ENCODE data around the gene CALHM6.

CALHM6 gene

DNA sequence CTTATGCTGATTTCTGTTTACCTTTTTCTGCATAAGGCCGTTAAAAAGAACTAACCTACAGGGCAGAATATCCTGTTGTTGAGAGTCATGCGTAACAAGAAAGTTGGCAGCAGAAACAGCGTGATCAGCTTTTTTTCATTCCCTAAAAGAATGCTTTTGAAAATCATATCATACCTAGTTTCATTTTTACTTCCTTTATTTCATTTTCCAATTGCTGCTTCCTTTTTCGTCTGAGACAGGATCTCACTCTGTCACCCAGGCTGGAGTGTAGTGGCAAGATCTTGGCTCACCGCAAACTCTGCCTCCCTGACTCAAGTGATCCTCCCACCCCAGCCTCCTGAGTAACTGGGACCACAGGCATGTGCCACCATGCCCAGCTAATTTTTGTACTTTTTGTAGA lies 4.1 kb downstream of the CALHM6 start:
- H3K4me2 ChIP-seq (ENCODE audit: low read depth, low read length, poor library complexity, severe bottlenecking): no peak overlapping the region

DNA sequence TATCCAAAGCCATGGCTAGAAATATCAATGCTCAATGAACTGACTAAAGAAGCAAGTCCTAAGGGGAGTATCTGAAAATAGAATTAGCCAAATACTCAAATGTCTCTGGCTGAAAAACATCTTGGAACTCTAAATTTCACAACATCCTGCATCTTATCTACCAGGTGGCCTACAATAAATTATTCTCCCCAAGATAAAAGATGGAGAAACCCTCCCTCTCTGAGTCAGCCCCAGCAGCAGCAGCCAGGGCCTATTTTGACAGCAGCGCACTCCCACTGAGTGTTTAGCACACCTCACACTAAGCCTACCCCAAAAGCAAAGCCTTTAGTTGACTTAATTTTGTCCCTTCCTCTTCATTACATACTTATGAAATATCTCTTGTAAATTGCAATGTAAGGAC lies 5.9 kb downstream of the CALHM6 start:
- no peaks in the 10 kb centered on the region for H4K20me1 ChIP-seq (ENCODE audit: low read depth, low read length)
- no peaks in the 10 kb centered on the region for H3K9me2 ChIP-seq (replicated peaks; ENCODE audit: insufficient read depth, low read length)
- no peaks in the 10 kb centered on the region for H3K9me3 ChIP-seq (ENCODE audit: insufficient read depth, low read length)
- no peaks in the 10 kb centered on the region for H3F3A ChIP-seq (ENCODE audit: insufficient read depth)
- H3K4me2 ChIP-seq (ENCODE audit: low read depth, low read length, poor library complexity, severe bottlenecking): no peak overlapping the region
- H3K79me2 ChIP-seq (ENCODE audit: insufficient read depth, low read length): no peaks in the 10 kb centered on the region
- H3K27ac ChIP-seq (ENCODE audit: low read depth, low read length): no peak overlapping the region
- no peak overlapping the region for H3K9ac ChIP-seq (ENCODE audit: low read length)
- TF ChIP-seq, protein P1, sequence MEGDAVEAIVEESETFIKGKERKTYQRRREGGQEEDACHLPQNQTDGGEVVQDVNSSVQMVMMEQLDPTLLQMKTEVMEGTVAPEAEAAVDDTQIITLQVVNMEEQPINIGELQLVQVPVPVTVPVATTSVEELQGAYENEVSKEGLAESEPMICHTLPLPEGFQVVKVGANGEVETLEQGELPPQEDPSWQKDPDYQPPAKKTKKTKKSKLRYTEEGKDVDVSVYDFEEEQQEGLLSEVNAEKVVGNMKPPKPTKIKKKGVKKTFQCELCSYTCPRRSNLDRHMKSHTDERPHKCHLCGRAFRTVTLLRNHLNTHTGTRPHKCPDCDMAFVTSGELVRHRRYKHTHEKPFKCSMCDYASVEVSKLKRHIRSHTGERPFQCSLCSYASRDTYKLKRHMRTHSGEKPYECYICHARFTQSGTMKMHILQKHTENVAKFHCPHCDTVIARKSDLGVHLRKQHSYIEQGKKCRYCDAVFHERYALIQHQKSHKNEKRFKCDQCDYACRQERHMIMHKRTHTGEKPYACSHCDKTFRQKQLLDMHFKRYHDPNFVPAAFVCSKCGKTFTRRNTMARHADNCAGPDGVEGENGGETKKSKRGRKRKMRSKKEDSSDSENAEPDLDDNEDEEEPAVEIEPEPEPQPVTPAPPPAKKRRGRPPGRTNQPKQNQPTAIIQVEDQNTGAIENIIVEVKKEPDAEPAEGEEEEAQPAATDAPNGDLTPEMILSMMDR (IDR thresholded peaks at IDR 0.05; ENCODE audit: insufficient read depth, low read length, poor library complexity, severe bottlenecking): no peak
- no peak for TF ChIP-seq EZH2phosphoT487 (conservative IDR thresholded peaks at IDR 0.05; ENCODE audit: low read length)
- no peaks in the 10 kb centered on the region for H3K36me3 ChIP-seq (ENCODE audit: low read length)
- no peak overlapping the region for H3K4me3 ChIP-seq (ENCODE audit: insufficient read depth, low read length, poor library complexity, severe bottlenecking)
- H2AFZ ChIP-seq (ENCODE audit: low read depth, low read length, severe bottlenecking): no peak overlapping the region
- H3K27me3 ChIP-seq (ENCODE audit: low read length): no peaks in the 10 kb centered on the region

More for the DNA sequence above, 4.1 kb downstream of the CALHM6 start:
- Histone ChIP-seq H3K9ac (ENCODE audit: low read length) (no peak overlapping the region), H3K9me2 (replicated peaks; ENCODE audit: insufficient read depth, low read length) (no peaks in the 10 kb centered on the region), H2AFZ (ENCODE audit: low read depth, low read length, severe bottlenecking) (no peak overlapping the region), H3K27ac (ENCODE audit: low read depth, low read length) (no peak overlapping the region), H3K4me3 (ENCODE audit: insufficient read depth, low read length, poor library complexity, severe bottlenecking) (no peak overlapping the region), H3K79me2 (ENCODE audit: insufficient read depth, low read length) (no peaks in the 10 kb centered on the region), H3K36me3 (ENCODE audit: low read length) (no peaks in the 10 kb centered on the region), H3F3A (ENCODE audit: insufficient read depth) (no peaks in the 10 kb centered on the region), H3K27me3 (ENCODE audit: low read length) (no peaks in the 10 kb centered on the region), H3K9me3 (ENCODE audit: insufficient read depth, low read length) (no peaks in the 10 kb centered on the region), H4K20me1 (ENCODE audit: low read depth, low read length) (no peaks in the 10 kb centered on the region)
- TF ChIP-seq, protein P1 (IDR thresholded peaks at IDR 0.05; ENCODE audit: insufficient read depth, low read length, poor library complexity, severe bottlenecking): no peak
- no peak for TF ChIP-seq EZH2phosphoT487 (conservative IDR thresholded peaks at IDR 0.05; ENCODE audit: low read length)

DNA sequence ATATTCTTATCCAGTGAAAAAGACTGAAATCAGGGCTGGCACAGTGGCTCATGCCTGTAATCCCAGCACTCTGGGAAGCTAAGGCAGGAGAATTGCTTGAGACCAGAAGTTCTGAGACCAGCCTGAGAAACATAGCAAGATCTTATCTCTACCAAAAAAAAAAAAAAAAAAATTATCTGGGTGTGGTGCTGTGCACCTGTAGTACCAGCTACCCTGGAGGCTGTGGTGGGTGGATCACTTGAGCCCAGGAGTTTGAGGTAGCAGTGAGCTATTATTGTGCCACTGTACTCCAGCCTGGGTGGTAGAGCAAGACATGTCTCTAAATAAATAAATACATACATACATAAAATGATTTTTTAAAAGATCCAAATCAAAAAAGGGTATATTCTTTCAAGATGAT lies 6.3 kb downstream of the CALHM6 start:
- no peaks in the 10 kb centered on the region for H3F3A ChIP-seq (ENCODE audit: insufficient read depth)
- H3K36me3 ChIP-seq (ENCODE audit: low read length): no peaks in the 10 kb centered on the region
- H3K9ac ChIP-seq (ENCODE audit: low read length): no peak overlapping the region
- no peak overlapping the region for H2AFZ ChIP-seq (ENCODE audit: low read depth, low read length, severe bottlenecking)
- H3K27me3 ChIP-seq (ENCODE audit: low read length): no peaks in the 10 kb centered on the region
- no peaks in the 10 kb centered on the region for H3K9me3 ChIP-seq (ENCODE audit: insufficient read depth, low read length)
- H3K4me2 ChIP-seq (ENCODE audit: low read depth, low read length, poor library complexity, severe bottlenecking): no peak overlapping the region
- no peak for TF ChIP-seq EZH2phosphoT487 (conservative IDR thresholded peaks at IDR 0.05; ENCODE audit: low read length)
- TF ChIP-seq, protein P1 (IDR thresholded peaks at IDR 0.05; ENCODE audit: insufficient read depth, low read length, poor library complexity, severe bottlenecking): no peak
- no peaks in the 10 kb centered on the region for H4K20me1 ChIP-seq (ENCODE audit: low read depth, low read length)
- no peaks in the 10 kb centered on the region for H3K9me2 ChIP-seq (replicated peaks; ENCODE audit: insufficient read depth, low read length)
- H3K27ac ChIP-seq (ENCODE audit: low read depth, low read length): no peak overlapping the region
- H3K79me2 ChIP-seq (ENCODE audit: insufficient read depth, low read length): no peaks in the 10 kb centered on the region
- no peak overlapping the region for H3K4me3 ChIP-seq (ENCODE audit: insufficient read depth, low read length, poor library complexity, severe bottlenecking)
